Keratinocyte (primary cell): Measurements from ENCODE around the gene UNC93A. TPM values are rescaled to one million over a fixed set of nuclear protein-coding genes. Genes with fewer than 3 reads are reported as not detected.
"Not testable (repeated sequence)": the region's sequence is repeated elsewhere in the genome, so short reads cannot be mapped to it uniquely, and the experiment has no call there.

Source experiments
- DNase-seq: peaks from one replicate; pipeline ENCODE4 v3.0.0-alpha.2; 2011; ENCODE audit warnings: low read depth, missing footprints, low spot score
- FAIRE-seq: peaks from 2 replicates; lab custom pipeline; 2011; peaks lifted over from hg19 to GRCh38; lab: Jason Lieb, UNC
- H2AFZ ChIP-seq: 2 replicates; pipeline ENCODE4 v1.6.0; 2012; ENCODE audit warnings: low read length, control low read depth, inconsistent platforms; ENCODE audit not compliant: control insufficient read depth
- H3K27ac ChIP-seq: 2 replicates; pipeline ENCODE4 v1.5.1; 2011; ENCODE audit warnings: low read length; ENCODE audit not compliant: control insufficient read depth, insufficient read depth
- H3K27me3 ChIP-seq: 3 replicates; pipeline ENCODE4 v1.6.0; 2011; ENCODE audit warnings: low read length; ENCODE audit not compliant: control insufficient read depth, insufficient read depth; ENCODE audit errors: extremely low read depth
- H3K36me3 ChIP-seq, 2 experiments: 2 replicates in 1 of 2; 3 replicates in 1 of 2; pipeline ENCODE4 v1.5.1; 2011; ENCODE audit warnings: low read length in 2 of 2, mild to moderate bottlenecking in 1 of 2; ENCODE audit not compliant: control insufficient read depth in 2 of 2, insufficient read depth in 2 of 2; ENCODE audit errors: extremely low read depth in 1 of 2
- H3K4me1 ChIP-seq: 3 replicates; pipeline ENCODE4 v1.5.1; 2011; ENCODE audit warnings: low read length; ENCODE audit not compliant: control insufficient read depth, insufficient read depth; ENCODE audit errors: extremely low read depth
- H3K4me2 ChIP-seq: 3 replicates; pipeline ENCODE4 v1.6.0; 2011; ENCODE audit warnings: low read depth, low read length; ENCODE audit not compliant: control insufficient read depth, insufficient read depth; ENCODE audit errors: extremely low read depth
- H3K4me3 ChIP-seq, 3 experiments: fragments of 200-600 bp in 1 of 3; sonication (generic) in 1 of 3; 2 replicates in 2 of 3; 3 replicates in 1 of 3; pipeline ENCODE4 v1.5.1; 2011 to 2016; ENCODE audit warnings: low read length in 3 of 3, mild to moderate bottlenecking in 3 of 3, control low read depth in 2 of 3, inconsistent platforms in 1 of 3, low read depth in 1 of 3, mixed read lengths in 1 of 3, mixed run types in 1 of 3, moderate library complexity in 1 of 3; ENCODE audit not compliant: control insufficient read depth in 2 of 3, insufficient read depth in 2 of 3; ENCODE audit errors: extremely low read depth in 1 of 3
- H3K79me2 ChIP-seq: 2 replicates; pipeline ENCODE4 v1.6.0; 2012; ENCODE audit warnings: low read length; ENCODE audit not compliant: control insufficient read depth, insufficient read depth
- H3K9ac ChIP-seq: 3 replicates; pipeline ENCODE4 v1.6.0; 2011; ENCODE audit warnings: low read length; ENCODE audit not compliant: control insufficient read depth, insufficient read depth; ENCODE audit errors: extremely low read depth
- H3K9me1 ChIP-seq: 3 replicates; pipeline ENCODE4 v1.6.0; 2011; ENCODE audit warnings: low read length; ENCODE audit not compliant: control insufficient read depth, insufficient read depth; ENCODE audit errors: extremely low read depth
- H3K9me3 ChIP-seq: 2 replicates; pipeline ENCODE4 v1.5.1; 2012; ENCODE audit warnings: low read depth, low read length; ENCODE audit not compliant: control insufficient read depth
- H4K20me1 ChIP-seq: 3 replicates; pipeline ENCODE4 v1.6.0; 2011; ENCODE audit warnings: low read length; ENCODE audit not compliant: control insufficient read depth, insufficient read depth; ENCODE audit errors: extremely low read depth
- dilution Hi-C: fragments of 300-500 bp; cut with MboI; formaldehyde crosslinking; loops from one replicate; pipeline ENCODE4 v1.7.0; 2020; ENCODE audit warnings: low sequenced_read_pairs; ENCODE audit not compliant: extremely low pct_ligation_motif_present
- polyA plus RNA-seq, 5 experiments: library from polyadenylated mRNA; depleted of rRNA in 3 of 5; stranded (reverse) in 3 of 5; stranded (forward) in 1 of 5; unstranded in 1 of 5; fragments of >200 nt; gene quantifications; 1 replicate in 1 of 5; 2 replicates in 3 of 5; 3 replicates in 1 of 5; pipeline versions ENCODE4 v1.2.1 to v1.2.3, GENCODE V29; 2011 to 2012; ENCODE audit warnings: missing spikeins in 2 of 5, low read depth in 1 of 5, low replicate concordance in 1 of 5
- TF ChIP-seq, protein P1 (sequence below), 3 experiments: IDR thresholded peaks in 1 of 3; conservative IDR thresholded peaks in 1 of 3; optimal IDR thresholded peaks in 1 of 3; 2 replicates in 2 of 3; 3 replicates in 1 of 3; pipeline versions ENCODE3 to v1.5.1; 2011; ENCODE audit warnings: low read length in 3 of 3, mild to moderate bottlenecking in 3 of 3, moderate library complexity in 2 of 3, control low read depth in 1 of 3, inconsistent platforms in 1 of 3; ENCODE audit not compliant: insufficient read depth in 2 of 3; ENCODE audit errors: extremely low read depth in 1 of 3

The UNC93A gene
- polyA plus RNA-seq, 1 donor (not counting 4 experiments of a cell fraction or from before 2014, with no cell fraction given), result not detected

- dilution Hi-C loops, H3K9me3 ChIP-seq, H3K9ac ChIP-seq, H4K20me1 ChIP-seq, H3K4me1 ChIP-seq, H3K79me2 ChIP-seq, H3K4me2 ChIP-seq, H3K9me1 ChIP-seq, H3K27ac ChIP-seq, H3K27me3 ChIP-seq, H2AFZ ChIP-seq, H3K36me3 ChIP-seq, H3K4me3 ChIP-seq, DNase-seq: not testable (repeated sequence)
- TF ChIP-seq, protein P1, sequence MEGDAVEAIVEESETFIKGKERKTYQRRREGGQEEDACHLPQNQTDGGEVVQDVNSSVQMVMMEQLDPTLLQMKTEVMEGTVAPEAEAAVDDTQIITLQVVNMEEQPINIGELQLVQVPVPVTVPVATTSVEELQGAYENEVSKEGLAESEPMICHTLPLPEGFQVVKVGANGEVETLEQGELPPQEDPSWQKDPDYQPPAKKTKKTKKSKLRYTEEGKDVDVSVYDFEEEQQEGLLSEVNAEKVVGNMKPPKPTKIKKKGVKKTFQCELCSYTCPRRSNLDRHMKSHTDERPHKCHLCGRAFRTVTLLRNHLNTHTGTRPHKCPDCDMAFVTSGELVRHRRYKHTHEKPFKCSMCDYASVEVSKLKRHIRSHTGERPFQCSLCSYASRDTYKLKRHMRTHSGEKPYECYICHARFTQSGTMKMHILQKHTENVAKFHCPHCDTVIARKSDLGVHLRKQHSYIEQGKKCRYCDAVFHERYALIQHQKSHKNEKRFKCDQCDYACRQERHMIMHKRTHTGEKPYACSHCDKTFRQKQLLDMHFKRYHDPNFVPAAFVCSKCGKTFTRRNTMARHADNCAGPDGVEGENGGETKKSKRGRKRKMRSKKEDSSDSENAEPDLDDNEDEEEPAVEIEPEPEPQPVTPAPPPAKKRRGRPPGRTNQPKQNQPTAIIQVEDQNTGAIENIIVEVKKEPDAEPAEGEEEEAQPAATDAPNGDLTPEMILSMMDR (optimal IDR thresholded peaks at IDR 0.05 in 1 of 3, IDR thresholded peaks at IDR 0.05 in 1 of 3, conservative IDR thresholded peaks at IDR 0.05 in 1 of 3; ENCODE audit: extremely low read depth in 1 of 3, insufficient read depth in 2 of 3, low read length in 3 of 3), result peak in 2 of 3 experiments; percentile 43 to 46
- FAIRE-seq, result peak; percentile 98
Observed at GRCh38 chr6:167288591-167289225, 2.4 kb upstream of the UNC93A start.

DNA sequence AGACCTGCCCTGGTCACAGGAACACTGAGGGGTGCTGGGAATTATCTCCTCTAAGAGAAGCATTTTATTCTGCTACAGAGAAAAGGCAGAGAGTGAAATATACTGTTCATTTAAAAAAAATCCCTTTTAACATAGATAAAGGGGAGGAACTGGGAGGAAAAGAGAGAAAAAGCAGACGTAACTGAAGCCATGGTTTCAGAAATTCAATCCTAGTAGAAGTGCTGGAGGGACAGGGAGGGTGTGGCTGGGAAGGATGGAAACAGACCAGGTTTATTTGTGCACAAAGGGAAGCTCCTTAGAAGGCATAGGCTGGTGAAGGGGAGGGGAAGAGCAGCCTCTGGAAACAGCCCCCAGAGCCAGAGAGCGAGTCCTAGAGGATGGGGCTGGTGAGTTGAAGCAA is 1.8 kb upstream of the UNC93A start:
- FAIRE-seq, H3K4me3 ChIP-seq: not testable (repeated sequence)

More for the DNA sequence above, 1.8 kb upstream of the UNC93A start:
- H3K27ac ChIP-seq, H3K9ac ChIP-seq, DNase-seq, H3K4me2 ChIP-seq, H3K36me3 ChIP-seq, H3K79me2 ChIP-seq, H3K9me1 ChIP-seq, dilution Hi-C loops, H3K9me3 ChIP-seq, H4K20me1 ChIP-seq, H3K4me1 ChIP-seq, H2AFZ ChIP-seq, H3K27me3 ChIP-seq: not testable (repeated sequence)
